ENCODE data around the gene PIGN.

The PIGN gene

GRCh38 chr18:62018759-62019041 is 168.2 kb downstream of the PIGN start:
- DNase-seq (ENCODE audit: low read depth in 3 of 3, low spot score in 1 of 3), result no peak

- DNase-seq (ENCODE audit: low read depth in 3 of 3, low spot score in 1 of 3), result no peak
Observed at GRCh38 chr18:62018034-62018758, 168.7 kb downstream of the PIGN start.

- no peak for DNase-seq (ENCODE audit: low read depth in 3 of 3, low spot score in 1 of 3)
Observed at GRCh38 chr18:62017618-62018017, 169.2 kb downstream of the PIGN start.

GRCh38 chr18:62011416-62011815 is 175.4 kb downstream of the PIGN start:
- DNase-seq (ENCODE audit: low read depth in 3 of 3, low spot score in 1 of 3), result no peak

- no peak for DNase-seq (ENCODE audit: low read depth in 3 of 3, low spot score in 1 of 3)
Observed at GRCh38 chr18:62009521-62009920, 177.3 kb downstream of the PIGN start.

GRCh38 chr18:62001396-62001795 is 185.5 kb downstream of the PIGN start:
- DNase-seq (ENCODE audit: low read depth in 3 of 3, low spot score in 1 of 3), result no peak

- DNase-seq (ENCODE audit: low read depth in 3 of 3, low spot score in 1 of 3), result no peak
Observed at GRCh38 chr18:61998957-61999356, 187.9 kb downstream of the PIGN start.

GRCh38 chr18:61998335-61998734 is 188.5 kb downstream of the PIGN start:
- DNase-seq (ENCODE audit: low read depth in 3 of 3, low spot score in 1 of 3), result no peak

- DNase-seq (ENCODE audit: low read depth in 3 of 3, low spot score in 1 of 3), result no peak
Observed at GRCh38 chr18:61995618-61996017, 191.2 kb downstream of the PIGN start.

GRCh38 chr18:61993831-61994230 is 193.0 kb downstream of the PIGN start:
- no peak for DNase-seq (ENCODE audit: low read depth in 3 of 3, low spot score in 1 of 3)

- DNase-seq (ENCODE audit: low read depth in 3 of 3, low spot score in 1 of 3), result no peak
Observed at GRCh38 chr18:61992923-61993322, 193.9 kb downstream of the PIGN start.

- DNase-seq (ENCODE audit: low read depth in 3 of 3, low spot score in 1 of 3), result no peak
Observed at GRCh38 chr18:61992285-61992684, 194.6 kb downstream of the PIGN start.

- DNase-seq (ENCODE audit: low read depth in 3 of 3, low spot score in 1 of 3), result no peak
Observed at GRCh38 chr18:61991836-61992235, 195.0 kb downstream of the PIGN start.

- no peak for DNase-seq (ENCODE audit: low read depth in 3 of 3, low spot score in 1 of 3)
Observed at GRCh38 chr18:61991201-61991600, 195.7 kb downstream of the PIGN start.
